ENCODE measurements around the gene TP73. TPM values are rescaled to one million over a fixed set of nuclear protein-coding genes. Genes with fewer than 3 reads are reported as not detected.

TP73 gene
- total RNA-seq, 1 experiment from 2014 or later, result 0.54 TPM

DNA sequence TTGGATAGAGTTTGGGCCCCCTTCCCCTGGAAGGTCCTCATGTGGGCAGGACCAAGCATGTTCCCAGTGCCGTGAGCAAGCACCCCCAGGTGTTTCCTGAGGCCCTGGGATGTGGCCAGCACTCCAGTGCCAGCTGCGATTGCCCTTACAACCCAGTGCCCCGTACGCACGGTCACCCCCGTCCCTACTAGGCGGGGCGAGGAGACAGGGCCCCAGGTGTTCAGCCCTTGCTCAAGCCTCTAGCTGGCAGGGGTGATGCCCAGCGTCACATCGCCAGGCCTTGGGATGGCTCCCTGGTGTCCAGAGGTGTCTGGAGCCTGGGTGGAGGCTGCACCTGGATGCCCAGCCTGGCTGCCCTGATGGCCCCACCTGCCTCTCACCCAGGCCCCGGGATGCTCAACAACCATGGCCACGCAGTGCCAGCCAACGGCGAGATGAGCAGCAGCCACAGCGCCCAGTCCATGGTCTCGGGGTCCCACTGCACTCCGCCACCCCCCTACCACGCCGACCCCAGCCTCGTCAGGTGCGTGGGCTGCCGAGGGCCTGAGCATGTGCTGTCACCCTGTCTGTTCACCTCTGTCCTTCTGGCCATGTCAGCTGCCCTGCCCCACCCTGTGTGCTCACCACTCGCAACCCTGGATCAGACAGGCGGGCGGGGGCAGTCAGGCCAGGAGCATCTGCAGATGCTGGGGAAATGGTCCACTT is 78.4 kb downstream of the TP73 start:
- CTCF ChIA-PET, result no interaction called here
- Mint-ChIP-seq H3K9me3 (ENCODE audit: low read depth, unreplicated experiment) (no peaks in the 10 kb centered on the region), H3K4me3 (ENCODE audit: low read depth, unreplicated experiment) (no peak overlapping the region), H3K36me3 (ENCODE audit: insufficient read depth, unreplicated experiment) (no peaks in the 10 kb centered on the region), H3K27me3 (ENCODE audit: unreplicated experiment) (peaks cover 8% of the 10 kb centered on the region), H3K4me1 (ENCODE audit: low read depth, unreplicated experiment) (no peaks in the 10 kb centered on the region), H3K27ac (ENCODE audit: unreplicated experiment) (no peak overlapping the region)
- DNase-seq, result no peak
- TF ChIP-seq, protein P1, sequence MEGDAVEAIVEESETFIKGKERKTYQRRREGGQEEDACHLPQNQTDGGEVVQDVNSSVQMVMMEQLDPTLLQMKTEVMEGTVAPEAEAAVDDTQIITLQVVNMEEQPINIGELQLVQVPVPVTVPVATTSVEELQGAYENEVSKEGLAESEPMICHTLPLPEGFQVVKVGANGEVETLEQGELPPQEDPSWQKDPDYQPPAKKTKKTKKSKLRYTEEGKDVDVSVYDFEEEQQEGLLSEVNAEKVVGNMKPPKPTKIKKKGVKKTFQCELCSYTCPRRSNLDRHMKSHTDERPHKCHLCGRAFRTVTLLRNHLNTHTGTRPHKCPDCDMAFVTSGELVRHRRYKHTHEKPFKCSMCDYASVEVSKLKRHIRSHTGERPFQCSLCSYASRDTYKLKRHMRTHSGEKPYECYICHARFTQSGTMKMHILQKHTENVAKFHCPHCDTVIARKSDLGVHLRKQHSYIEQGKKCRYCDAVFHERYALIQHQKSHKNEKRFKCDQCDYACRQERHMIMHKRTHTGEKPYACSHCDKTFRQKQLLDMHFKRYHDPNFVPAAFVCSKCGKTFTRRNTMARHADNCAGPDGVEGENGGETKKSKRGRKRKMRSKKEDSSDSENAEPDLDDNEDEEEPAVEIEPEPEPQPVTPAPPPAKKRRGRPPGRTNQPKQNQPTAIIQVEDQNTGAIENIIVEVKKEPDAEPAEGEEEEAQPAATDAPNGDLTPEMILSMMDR (IDR thresholded peaks at IDR 0.05; ENCODE audit: unreplicated experiment), result no peak
- BruUV-seq (replicated peaks), result no TSS peak
- intact Hi-C loops (cut with micrococcal nuclease; ENCODE audit: unreplicated experiment), result no loop called here

DNA sequence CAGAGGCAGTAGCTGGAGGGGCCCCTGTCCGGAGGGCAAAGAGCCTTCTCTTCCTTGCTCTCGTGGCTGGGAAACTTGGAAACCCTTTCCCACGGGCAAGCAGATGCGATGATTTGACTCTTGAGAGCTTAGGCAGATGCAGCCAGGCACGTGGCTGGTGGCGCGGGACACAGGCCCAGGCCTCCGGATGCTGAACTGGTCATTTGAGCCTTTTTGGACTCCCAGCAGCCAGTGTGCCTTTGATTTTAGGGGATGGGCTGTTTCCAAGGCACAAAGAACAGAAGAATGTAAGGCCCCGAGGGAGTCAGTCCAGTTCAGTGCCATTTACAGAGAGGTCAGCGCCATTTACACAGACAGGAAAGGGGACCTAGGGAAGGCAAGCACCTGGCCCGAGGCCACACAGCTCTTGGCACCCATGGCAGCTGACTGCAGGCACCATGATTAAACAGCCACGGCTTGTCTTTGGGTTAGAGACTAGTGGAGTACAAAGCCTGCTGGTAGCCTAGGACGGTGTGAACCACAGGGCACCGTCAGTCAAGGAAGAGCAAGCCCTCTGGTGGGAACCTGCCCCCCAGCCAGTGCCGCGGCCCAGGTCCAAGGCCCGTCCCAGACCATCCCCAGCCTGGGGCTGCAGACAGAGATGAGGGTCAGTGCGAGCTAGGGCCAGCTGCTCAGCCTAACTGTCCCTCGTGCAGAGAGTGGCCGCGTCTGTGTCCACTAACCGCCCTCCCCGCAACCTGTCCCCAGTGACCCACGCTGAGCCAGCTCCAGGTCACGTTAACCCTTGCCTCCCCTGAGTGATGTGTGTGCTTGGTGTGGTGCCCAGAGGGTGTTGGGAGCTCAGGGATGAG is 79.5 kb downstream of the TP73 start:
- TF ChIP-seq, protein P1 (IDR thresholded peaks at IDR 0.05; ENCODE audit: unreplicated experiment), result no peak
- Mint-ChIP-seq H3K9me3 (ENCODE audit: low read depth, unreplicated experiment) (no peaks in the 10 kb centered on the region), H3K4me3 (ENCODE audit: low read depth, unreplicated experiment) (no peak overlapping the region), H3K36me3 (ENCODE audit: insufficient read depth, unreplicated experiment) (no peaks in the 10 kb centered on the region), H3K4me1 (ENCODE audit: low read depth, unreplicated experiment) (no peaks in the 10 kb centered on the region), H3K27ac (ENCODE audit: unreplicated experiment) (no peak overlapping the region), H3K27me3 (ENCODE audit: unreplicated experiment) (peaks cover 8% of the 10 kb centered on the region)
- CTCF ChIA-PET, result no interaction called here
- no TSS peak for BruUV-seq (replicated peaks)
- intact Hi-C loops (cut with micrococcal nuclease; ENCODE audit: unreplicated experiment), result no loop called here
- no peak for DNase-seq

DNA sequence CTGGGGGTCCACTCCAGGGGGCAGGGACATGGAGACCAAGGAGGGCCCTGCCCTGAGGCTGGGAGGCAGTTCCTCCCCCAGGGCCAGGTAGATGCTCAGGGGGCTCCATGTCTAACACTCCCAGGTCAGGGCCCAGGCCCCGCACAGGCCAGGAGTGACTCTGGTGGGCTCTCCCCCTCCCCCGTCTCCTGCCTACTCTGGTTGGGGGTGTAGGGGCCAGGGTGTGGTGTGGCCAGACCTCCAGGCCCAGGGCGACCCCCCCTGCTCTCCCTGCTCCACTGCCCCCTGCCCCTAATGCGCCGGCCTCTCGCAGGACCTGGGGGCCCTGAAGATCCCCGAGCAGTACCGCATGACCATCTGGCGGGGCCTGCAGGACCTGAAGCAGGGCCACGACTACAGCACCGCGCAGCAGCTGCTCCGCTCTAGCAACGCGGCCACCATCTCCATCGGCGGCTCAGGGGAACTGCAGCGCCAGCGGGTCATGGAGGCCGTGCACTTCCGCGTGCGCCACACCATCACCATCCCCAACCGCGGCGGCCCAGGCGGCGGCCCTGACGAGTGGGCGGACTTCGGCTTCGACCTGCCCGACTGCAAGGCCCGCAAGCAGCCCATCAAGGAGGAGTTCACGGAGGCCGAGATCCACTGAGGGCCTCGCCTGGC is 80.2 kb downstream of the TP73 start:
- no TSS peak for BruUV-seq (replicated peaks)
- no peaks in the 10 kb centered on the region for H3K9me3 Mint-ChIP-seq (ENCODE audit: low read depth, unreplicated experiment)
- CTCF ChIA-PET, result no interaction called here

More for the DNA sequence above, 80.2 kb downstream of the TP73 start:
- DNase-seq, result no peak
- H3K4me3 Mint-ChIP-seq (ENCODE audit: low read depth, unreplicated experiment), result no peak overlapping the region
- intact Hi-C loops (cut with micrococcal nuclease; ENCODE audit: unreplicated experiment), result no loop called here
- H3K27me3 Mint-ChIP-seq (ENCODE audit: unreplicated experiment), result peaks cover 8% of the 10 kb centered on the region
- no peak overlapping the region for H3K27ac Mint-ChIP-seq (ENCODE audit: unreplicated experiment)
- no peaks in the 10 kb centered on the region for H3K4me1 Mint-ChIP-seq (ENCODE audit: low read depth, unreplicated experiment)
- no peaks in the 10 kb centered on the region for H3K36me3 Mint-ChIP-seq (ENCODE audit: insufficient read depth, unreplicated experiment)
- TF ChIP-seq, protein P1 (IDR thresholded peaks at IDR 0.05; ENCODE audit: unreplicated experiment), result no peak
